Fibroblast of skin of left biceps (primary cell): ENCODE results near the gene GMEB2.

Source experiments
- DNase-seq, 2 experiments: peaks; one replicate each; pipeline ENCODE4 v3.0.0-alpha.2; 2013; ENCODE audit warnings: low read depth in 2 of 2

GMEB2 gene

DNA sequence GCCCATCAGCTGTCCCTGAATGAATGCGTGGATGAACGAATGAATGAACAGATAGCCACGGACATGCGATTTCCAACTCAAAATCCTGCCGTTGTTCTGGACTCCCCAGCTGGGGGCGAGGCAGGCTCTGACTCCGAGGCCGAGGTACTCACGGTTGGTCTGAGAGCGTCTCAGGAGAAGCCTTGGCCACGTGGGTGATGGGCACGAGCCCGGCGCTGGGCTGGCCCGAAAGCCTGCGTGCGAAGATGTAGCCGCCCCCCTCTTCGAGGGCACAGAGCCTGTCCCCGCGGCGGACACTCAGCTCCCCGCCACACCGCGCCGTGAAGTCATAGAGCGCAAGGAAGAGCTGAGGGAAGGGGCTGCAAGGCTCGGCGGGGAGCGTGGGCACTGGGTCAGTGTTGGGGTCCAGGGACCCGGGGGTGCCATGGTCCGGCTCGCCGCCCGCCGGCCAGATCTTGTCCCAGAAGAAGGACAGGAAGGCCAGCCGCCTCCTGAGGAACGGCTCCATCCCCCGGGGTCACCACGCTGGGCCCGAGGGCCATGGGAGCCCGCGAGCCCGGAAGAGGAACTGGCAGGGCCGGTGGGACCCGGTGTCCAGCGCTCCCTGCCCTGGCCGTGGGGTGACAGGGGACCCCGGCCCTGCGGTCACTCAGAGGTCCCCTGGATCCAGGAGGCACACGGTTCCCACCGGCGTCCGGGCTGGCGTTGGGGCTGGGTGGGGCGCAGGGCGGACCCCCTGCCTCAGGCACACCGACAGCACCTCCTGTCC lies 79.8 kb downstream of the GMEB2 start:
- no peak for DNase-seq

DNA sequence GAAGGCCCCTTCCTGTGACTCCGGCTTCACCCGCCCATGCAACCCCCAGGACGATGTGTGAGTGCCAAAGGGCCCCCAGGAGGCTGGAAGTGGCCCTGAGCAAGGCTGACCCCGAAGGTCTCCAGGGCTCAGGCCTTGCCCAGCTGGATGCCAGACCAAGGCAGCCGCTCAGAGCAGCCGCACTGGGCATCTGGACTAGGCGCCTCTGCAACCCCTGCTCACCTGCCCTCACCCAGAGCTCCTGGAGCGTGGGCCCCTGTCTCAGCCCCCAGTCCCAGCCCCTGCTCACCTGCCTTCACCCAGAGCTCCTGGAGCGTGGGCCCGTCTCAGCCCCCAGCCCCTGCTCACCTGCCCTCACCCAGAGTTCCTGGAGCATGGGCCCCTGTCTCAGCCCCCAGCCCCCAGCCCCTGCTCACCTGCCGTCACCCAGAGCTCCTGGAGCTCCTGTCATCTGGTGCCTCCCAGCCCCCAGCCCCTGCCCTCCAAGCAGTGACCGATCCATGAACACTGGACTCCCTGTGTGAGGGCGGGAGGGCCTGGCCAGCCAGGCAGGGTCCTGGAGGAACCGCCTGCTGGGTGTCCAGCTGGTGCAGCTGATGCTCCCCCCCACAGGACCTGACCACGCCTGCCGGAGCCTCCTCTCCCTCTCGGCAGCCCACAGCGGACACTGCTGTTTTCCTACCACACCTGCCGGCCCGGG lies 80.5 kb downstream of the GMEB2 start:
- no peak for DNase-seq

DNA sequence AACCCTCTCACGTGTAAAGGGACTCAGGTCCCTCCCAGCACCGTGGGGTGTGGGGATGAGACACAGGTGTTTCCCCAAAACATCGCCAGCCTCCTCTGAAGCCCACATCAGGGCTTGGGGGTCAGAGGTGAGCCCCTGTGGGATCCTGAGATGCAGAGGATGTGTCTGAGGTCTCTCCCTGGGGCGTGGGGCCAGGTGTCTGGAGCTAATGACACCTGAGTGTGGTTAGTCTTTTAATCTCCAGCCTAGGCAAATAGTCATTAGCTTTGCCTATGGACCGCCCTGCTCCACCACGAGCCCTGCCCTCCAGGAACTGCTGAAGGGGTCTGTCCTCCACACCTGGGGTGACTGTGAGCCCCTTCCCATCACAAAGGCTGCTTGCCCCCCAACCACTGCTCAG lies 81.1 kb downstream of the GMEB2 start:
- DNase-seq: no peak

- DNase-seq: no peak
Measured at GRCh38 chr20:63544958-63545516, 81.9 kb downstream of the GMEB2 start.

- no peak for DNase-seq
Measured at GRCh38 chr20:63544241-63544957, 82.5 kb downstream of the GMEB2 start.

- no peak for DNase-seq
Measured at GRCh38 chr20:63543733-63544132, 83.2 kb downstream of the GMEB2 start.

GRCh38 chr20:63543131-63543530 lies 83.8 kb downstream of the GMEB2 start:
- no peak for DNase-seq

- DNase-seq: no peak
Measured at GRCh38 chr20:63542696-63543095, 84.2 kb downstream of the GMEB2 start.

DNA sequence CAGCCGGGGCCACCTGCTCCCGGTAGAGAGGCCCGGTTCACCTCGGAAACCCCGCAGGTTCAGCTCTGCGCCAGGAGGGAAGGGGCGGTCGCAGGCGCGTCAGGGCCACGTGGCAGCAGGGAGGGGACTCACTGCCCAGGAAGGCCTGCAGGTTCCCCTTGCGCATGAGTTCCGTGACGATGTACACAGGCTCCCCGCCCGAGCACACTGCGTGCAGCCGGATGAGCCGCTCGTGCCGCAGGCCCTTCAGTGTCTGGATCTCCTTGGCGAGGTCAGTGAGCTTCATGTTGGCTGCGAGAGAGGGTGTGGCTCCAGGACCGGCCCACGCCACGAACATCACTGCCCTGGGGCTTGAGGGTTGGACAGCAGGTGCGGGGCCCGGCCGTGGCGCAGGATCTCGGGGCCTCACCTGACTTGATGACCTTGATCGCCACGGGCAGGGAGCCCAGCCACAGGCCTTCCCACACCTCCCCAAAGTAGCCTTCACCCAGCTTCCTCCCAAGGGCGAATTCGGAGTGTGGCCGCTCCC lies 84.8 kb downstream of the GMEB2 start:
- no peak for DNase-seq

- DNase-seq: no peak
Measured at GRCh38 chr20:63541371-63541770, 85.5 kb downstream of the GMEB2 start.

GRCh38 chr20:63540417-63541186 lies 86.3 kb downstream of the GMEB2 start:
- no peak for DNase-seq

DNA sequence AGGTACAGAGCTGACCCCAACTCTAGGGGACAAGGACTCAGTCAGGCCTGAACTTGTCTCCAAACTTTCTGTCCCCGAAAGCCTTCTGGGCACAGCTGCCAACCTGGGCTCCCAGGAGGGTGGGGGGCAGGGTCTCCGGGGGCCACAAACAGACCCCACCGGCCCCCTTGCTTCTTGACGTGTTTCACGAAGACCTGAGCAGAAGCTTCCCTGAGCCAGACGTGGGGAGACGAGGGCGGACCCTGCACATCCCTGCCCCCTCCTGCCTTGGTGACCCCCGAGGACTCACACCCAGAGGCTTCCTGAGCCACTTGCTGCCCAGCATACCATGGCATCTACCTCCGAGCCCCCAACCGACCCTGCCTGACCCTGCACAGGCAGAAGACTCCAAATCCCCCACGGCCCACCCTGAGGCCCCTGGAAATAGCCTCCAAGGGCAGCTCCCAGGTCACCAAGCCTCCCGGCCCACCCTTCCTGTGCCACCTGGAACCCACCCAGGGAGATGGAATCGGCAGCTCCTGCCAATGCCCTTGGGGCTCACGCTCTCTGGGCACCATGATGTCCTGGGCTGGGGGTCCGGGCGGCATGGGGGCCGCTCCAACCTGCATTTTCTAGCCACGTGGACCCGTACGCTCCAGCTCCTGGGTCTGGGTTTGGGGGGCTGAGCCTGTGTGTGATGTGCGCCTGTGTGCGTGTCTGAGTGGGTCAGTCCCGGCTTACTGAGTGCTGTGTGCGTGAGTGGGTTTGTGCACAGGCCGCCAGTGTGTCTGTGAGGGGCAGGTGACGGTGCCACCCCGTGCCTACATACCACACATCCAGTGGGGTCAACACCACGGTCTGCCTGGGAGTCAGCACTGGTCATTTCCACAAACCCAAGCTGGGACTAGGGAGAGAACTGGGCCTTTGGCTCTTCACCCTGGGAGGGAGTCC lies 87.2 kb downstream of the GMEB2 start:
- no peak for DNase-seq

DNA sequence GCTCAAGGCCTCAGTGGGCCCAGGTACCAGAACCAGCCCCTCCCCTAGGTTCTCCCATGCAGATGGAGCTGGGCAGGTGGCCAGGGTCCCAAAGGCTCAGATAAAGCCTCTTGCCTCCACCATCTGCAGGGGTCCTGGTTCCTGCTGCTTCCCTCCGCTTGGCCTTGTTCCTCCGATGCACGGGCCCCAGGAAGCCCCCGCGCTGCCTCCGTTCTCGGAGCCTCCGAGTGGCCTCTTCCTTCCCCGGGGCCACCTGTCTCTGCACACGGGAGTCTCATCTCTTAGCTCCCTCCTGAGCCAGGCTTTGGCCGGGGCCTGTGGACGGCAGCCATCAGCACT lies 87.8 kb downstream of the GMEB2 start:
- DNase-seq: no peak

- DNase-seq: no peak
Measured at GRCh38 chr20:63538204-63539091, 88.5 kb downstream of the GMEB2 start.
